ENCODE data around the gene GLP2R. TPM values are rescaled to one million over a fixed set of nuclear protein-coding genes. Genes with fewer than 3 reads are reported as not detected.
A peak's percentile ranks its signal among the peaks of the same experiment; 100 is the strongest.

Gene GLP2R
- total and polyA plus RNA-seq, 8 donors = 0.93 to 2.6 (median 2.2) TPM

DNA sequence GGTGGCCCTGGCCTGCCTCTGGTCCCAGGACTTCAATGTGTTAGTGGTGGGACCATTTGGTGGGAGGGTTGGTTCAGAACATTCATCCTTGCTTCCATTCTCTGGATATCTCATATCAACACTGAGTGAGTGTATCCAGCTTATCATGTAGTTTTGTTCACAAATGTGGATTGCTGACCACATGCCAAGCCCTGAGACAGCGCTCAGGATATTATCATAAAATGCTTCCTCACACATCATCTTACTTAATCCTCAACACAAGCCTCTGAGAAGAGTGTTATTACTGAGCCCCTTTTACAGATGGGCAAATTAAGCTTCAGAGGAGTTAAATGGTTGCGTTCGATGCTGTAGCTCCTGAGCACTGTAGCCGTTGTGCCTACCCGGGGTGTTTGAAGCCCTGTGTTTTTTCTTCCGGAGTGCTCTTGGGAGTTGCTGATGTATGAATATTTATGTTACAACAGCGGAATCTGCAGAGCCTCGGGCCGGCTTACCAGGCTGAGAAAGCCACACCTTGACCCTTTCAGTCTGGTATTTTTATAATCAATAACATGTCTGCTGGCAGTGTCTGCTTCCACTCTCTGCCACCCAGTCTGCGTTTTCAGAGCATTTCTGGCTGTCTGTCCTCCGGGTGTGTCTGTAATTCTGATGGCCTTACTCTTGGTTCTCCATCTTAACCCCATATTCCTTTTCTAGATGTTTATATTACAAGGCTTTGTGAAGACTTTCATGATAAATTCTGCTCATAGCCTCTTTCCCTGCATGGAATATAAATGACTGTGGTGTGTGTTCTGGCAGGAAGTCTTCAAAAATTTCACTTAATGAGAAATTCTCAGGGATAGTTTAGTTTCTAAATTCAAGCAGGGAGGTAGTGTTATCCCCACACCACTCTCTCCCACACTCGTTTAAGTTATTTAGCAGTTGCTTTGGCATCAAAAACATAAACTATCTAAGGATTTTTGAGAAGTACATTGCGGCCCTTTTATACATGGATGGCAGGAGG is 2.9 kb downstream of the GLP2R start:
- intact Hi-C loops (cut with DNase I) = no loop called here
- Histone ChIP-seq H3K27me3 (peaks cover 0 to 39% of the 10 kb centered on the region in 2 donors), H3K4me1 (no peaks in the 10 kb centered on the region), H3K9me3 (no peaks in the 10 kb centered on the region), H3K4me3 (no peak overlapping the region), H3K27ac (peak overlapping the region in 1 of 2 donors; percentile 1), H3K36me3 (no peaks in the 10 kb centered on the region)
- ATAC-seq (no peak), DNase-seq (peak in 1 of 4 donors; percentile 63)
- TF ChIP-seq, protein P1, sequence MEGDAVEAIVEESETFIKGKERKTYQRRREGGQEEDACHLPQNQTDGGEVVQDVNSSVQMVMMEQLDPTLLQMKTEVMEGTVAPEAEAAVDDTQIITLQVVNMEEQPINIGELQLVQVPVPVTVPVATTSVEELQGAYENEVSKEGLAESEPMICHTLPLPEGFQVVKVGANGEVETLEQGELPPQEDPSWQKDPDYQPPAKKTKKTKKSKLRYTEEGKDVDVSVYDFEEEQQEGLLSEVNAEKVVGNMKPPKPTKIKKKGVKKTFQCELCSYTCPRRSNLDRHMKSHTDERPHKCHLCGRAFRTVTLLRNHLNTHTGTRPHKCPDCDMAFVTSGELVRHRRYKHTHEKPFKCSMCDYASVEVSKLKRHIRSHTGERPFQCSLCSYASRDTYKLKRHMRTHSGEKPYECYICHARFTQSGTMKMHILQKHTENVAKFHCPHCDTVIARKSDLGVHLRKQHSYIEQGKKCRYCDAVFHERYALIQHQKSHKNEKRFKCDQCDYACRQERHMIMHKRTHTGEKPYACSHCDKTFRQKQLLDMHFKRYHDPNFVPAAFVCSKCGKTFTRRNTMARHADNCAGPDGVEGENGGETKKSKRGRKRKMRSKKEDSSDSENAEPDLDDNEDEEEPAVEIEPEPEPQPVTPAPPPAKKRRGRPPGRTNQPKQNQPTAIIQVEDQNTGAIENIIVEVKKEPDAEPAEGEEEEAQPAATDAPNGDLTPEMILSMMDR (IDR thresholded peaks at IDR 0.05) = no peak

DNA sequence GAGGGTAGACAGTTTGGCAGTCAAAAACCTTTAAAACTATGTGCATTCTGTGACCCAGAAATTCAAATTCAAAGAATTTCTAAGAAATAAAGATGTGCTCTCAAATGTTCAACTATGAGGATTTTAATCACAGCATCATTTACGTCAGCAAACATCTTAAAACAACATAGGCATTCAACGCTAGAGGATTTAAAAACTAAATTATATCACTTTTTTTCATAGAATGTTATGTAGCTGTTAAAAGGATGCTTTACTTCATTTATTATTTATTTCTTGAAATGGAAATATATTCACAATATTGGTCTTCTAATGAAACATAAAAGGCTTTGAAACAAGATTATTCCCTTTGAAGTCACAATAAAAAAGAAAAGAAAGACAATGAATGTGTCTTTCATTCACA is 3.6 kb downstream of the GLP2R start:
- TF ChIP-seq, protein P1 (IDR thresholded peaks at IDR 0.05) = no peak
- intact Hi-C loops (cut with DNase I) = no loop called here
- H3K27ac ChIP-seq = no peak overlapping the region
- peaks cover 0 to 32% of the 10 kb centered on the region in 2 donors for H3K27me3 ChIP-seq
- ATAC-seq (no peak), DNase-seq (no peak)
- H3K36me3 ChIP-seq = no peaks in the 10 kb centered on the region
- no peaks in the 10 kb centered on the region for H3K9me3 ChIP-seq
- no peaks in the 10 kb centered on the region for H3K4me1 ChIP-seq
- no peak overlapping the region for H3K4me3 ChIP-seq

DNA sequence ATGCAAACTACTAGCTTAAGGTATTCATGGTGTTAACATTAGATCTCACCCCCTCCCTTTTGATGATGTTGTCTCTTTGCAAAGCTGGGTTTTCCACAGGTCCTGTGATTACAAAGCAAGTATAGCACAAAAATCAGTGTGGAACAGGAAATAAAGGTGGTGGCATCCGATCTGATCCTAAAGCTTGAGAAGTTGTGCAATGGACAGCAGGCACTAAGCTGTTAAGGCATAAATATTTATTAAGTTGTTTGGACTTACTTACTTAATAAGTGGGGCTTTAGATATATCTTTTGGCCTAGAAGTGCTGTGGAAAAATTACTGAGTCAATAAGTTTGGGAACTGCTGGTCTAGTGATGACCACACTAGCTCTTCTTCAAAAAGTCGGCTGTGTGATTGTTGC is 5.0 kb downstream of the GLP2R start:
- no peak overlapping the region for H3K27ac ChIP-seq
- TF ChIP-seq, protein P1 (IDR thresholded peaks at IDR 0.05) = no peak

DNA sequence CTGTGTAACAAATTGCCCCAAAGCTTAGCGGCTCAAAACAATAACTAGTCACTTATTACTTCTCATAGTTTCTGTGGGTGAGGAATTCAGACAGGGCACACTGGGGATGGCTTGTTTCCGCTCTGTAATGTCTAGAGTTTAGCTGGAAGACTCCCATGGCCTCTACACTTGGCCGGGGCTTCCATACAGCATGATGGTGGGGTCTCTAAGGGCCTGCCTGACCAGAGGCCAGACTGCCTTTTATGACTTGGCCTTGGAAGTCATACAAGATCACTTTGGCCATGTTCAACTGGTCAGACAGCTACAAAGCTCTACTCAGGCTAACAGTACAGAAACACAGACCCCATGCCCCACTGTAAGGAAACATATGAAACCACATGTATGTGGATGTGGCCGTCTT is 8.2 kb downstream of the GLP2R start:
- Histone ChIP-seq H3K4me1 (no peaks in the 10 kb centered on the region), H3K27me3 (peaks cover 0 to 28% of the 10 kb centered on the region in 2 donors), H3K4me3 (no peak overlapping the region), H3K9me3 (no peaks in the 10 kb centered on the region), H3K36me3 (no peaks in the 10 kb centered on the region), H3K27ac (no peak overlapping the region)
- TF ChIP-seq, protein P1 (IDR thresholded peaks at IDR 0.05) = no peak
- intact Hi-C loops (cut with DNase I) = no loop called here
- ATAC-seq (no peak), DNase-seq (no peak)

More for the DNA sequence above, 5.0 kb downstream of the GLP2R start:
- ATAC-seq (no peak), DNase-seq (no peak)
- no peaks in the 10 kb centered on the region for H3K36me3 ChIP-seq
- H3K4me1 ChIP-seq = no peaks in the 10 kb centered on the region
- H3K9me3 ChIP-seq = no peaks in the 10 kb centered on the region
- no peak overlapping the region for H3K4me3 ChIP-seq
- H3K27me3 ChIP-seq = peaks cover 0 to 20% of the 10 kb centered on the region in 2 donors
- intact Hi-C loops (cut with DNase I) = no loop called here
